ENCODE results near the gene COL23A1.

Gene COL23A1

GRCh38 chr5:178227138-178227659 lies 363.0 kb downstream of the COL23A1 start:
- H3K79me2 ChIP-seq (ENCODE audit: low read length) = peaks cover 27% of the 10 kb centered on the region
- H3K9me3 ChIP-seq (replicated peaks; ENCODE audit: insufficient read depth, low read length) = no peaks in the 10 kb centered on the region
- no peak overlapping the region for H2AFZ ChIP-seq (ENCODE audit: low read length)
- DNase-seq = no peak
- H3K9me2 ChIP-seq (replicated peaks; ENCODE audit: insufficient read depth, low read length) = no peaks in the 10 kb centered on the region
- no peak overlapping the region for H3K4me3 ChIP-seq (ENCODE audit: low read length)
- no peaks in the 10 kb centered on the region for H4K20me1 ChIP-seq (ENCODE audit: insufficient read depth, low read length)
- H3K4me2 ChIP-seq (ENCODE audit: low read depth, low read length) = no peak overlapping the region
- H3F3A ChIP-seq (ENCODE audit: insufficient read depth, low read length) = no peaks in the 10 kb centered on the region
- H3K4me1 ChIP-seq (ENCODE audit: low read length) = peaks cover 9% of the 10 kb centered on the region
- TF ChIP-seq EZH2 (optimal IDR thresholded peaks at IDR 0.05; ENCODE audit: low read depth, low read length) (no peak), CTCF (IDR thresholded peaks at IDR 0.05; ENCODE audit: low read length) (no peak), EZH2phosphoT487 (IDR thresholded peaks at IDR 0.05; ENCODE audit: low read length) (no peak)
- no peak overlapping the region for H3K9ac ChIP-seq (ENCODE audit: low read length)
- no peaks in the 10 kb centered on the region for H3K27me3 ChIP-seq (replicated peaks; ENCODE audit: insufficient read depth, low read length)
- no peaks in the 10 kb centered on the region for H3K36me3 ChIP-seq (replicated peaks; ENCODE audit: insufficient read depth, low read length)
- H3K27ac ChIP-seq (ENCODE audit: low read length) = no peak overlapping the region

- no peak for DNase-seq
- Histone ChIP-seq H2AFZ (ENCODE audit: low read length) (no peak overlapping the region), H3K4me1 (ENCODE audit: low read length) (no peaks in the 10 kb centered on the region), H4K20me1 (ENCODE audit: insufficient read depth, low read length) (no peaks in the 10 kb centered on the region), H3K4me3 (ENCODE audit: low read length) (no peak overlapping the region), H3K36me3 (replicated peaks; ENCODE audit: insufficient read depth, low read length) (no peaks in the 10 kb centered on the region), H3K9me3 (replicated peaks; ENCODE audit: insufficient read depth, low read length) (no peaks in the 10 kb centered on the region), H3K27ac (ENCODE audit: low read length) (no peak overlapping the region), H3F3A (ENCODE audit: insufficient read depth, low read length) (peaks cover 5% of the 10 kb centered on the region; the same call in 1 of the 2 replicates), H3K4me2 (ENCODE audit: low read depth, low read length) (no peak overlapping the region), H3K9me2 (replicated peaks; ENCODE audit: insufficient read depth, low read length) (no peaks in the 10 kb centered on the region), H3K9ac (ENCODE audit: low read length) (no peak overlapping the region), H3K79me2 (ENCODE audit: low read length) (peaks cover 7% of the 10 kb centered on the region), H3K27me3 (replicated peaks; ENCODE audit: insufficient read depth, low read length) (no peaks in the 10 kb centered on the region)
- TF ChIP-seq EZH2 (optimal IDR thresholded peaks at IDR 0.05; ENCODE audit: low read depth, low read length) (no peak), CTCF (IDR thresholded peaks at IDR 0.05; ENCODE audit: low read length) (no peak), EZH2phosphoT487 (IDR thresholded peaks at IDR 0.05; ENCODE audit: low read length) (no peak)
Observed at GRCh38 chr5:178225174-178225573, 365.0 kb downstream of the COL23A1 start.

- TF ChIP-seq CTCF (IDR thresholded peaks at IDR 0.05; ENCODE audit: low read length) = no peak
- no peak for TF ChIP-seq EZH2phosphoT487 (IDR thresholded peaks at IDR 0.05; ENCODE audit: low read length)
- TF ChIP-seq EZH2 (optimal IDR thresholded peaks at IDR 0.05; ENCODE audit: low read depth, low read length) = no peak
- no peak overlapping the region for H3K4me3 ChIP-seq (ENCODE audit: low read length)
- H3K36me3 ChIP-seq (replicated peaks; ENCODE audit: insufficient read depth, low read length) = no peaks in the 10 kb centered on the region
- H3K27me3 ChIP-seq (replicated peaks; ENCODE audit: insufficient read depth, low read length) = no peaks in the 10 kb centered on the region
- H3K9me3 ChIP-seq (replicated peaks; ENCODE audit: insufficient read depth, low read length) = no peaks in the 10 kb centered on the region
- no peak overlapping the region for H3K9ac ChIP-seq (ENCODE audit: low read length)
- H2AFZ ChIP-seq (ENCODE audit: low read length) = no peak overlapping the region
- no peaks in the 10 kb centered on the region for H3K79me2 ChIP-seq (ENCODE audit: low read length)
- no peaks in the 10 kb centered on the region for H3K4me1 ChIP-seq (ENCODE audit: low read length)
- H3K27ac ChIP-seq (ENCODE audit: low read length) = no peak overlapping the region
- no peaks in the 10 kb centered on the region for H4K20me1 ChIP-seq (ENCODE audit: insufficient read depth, low read length)
- no peak for DNase-seq
- no peak overlapping the region for H3K4me2 ChIP-seq (ENCODE audit: low read depth, low read length)
- peaks cover 5% of the 10 kb centered on the region; the same call in 1 of the 2 replicates for H3F3A ChIP-seq (ENCODE audit: insufficient read depth, low read length)
- no peaks in the 10 kb centered on the region for H3K9me2 ChIP-seq (replicated peaks; ENCODE audit: insufficient read depth, low read length)
Observed at GRCh38 chr5:178224403-178224802, 365.8 kb downstream of the COL23A1 start.

All from MM.1S (cell line).